GM19025 (cell line): ENCODE measurements around the gene GOLGA8T.
"Not testable (repeated sequence)": the region's sequence is repeated elsewhere in the genome, so short reads cannot be mapped to it uniquely, and the experiment has no call there.

ENCODE experiments used
- ATAC-seq: cut with Tn5 transposase; IDR thresholded peaks from one replicate; pipeline ENCODE4 v1.9.1; 2021; ENCODE audit warnings: mild to moderate bottlenecking, low read depth, moderate library complexity; ENCODE audit not compliant: unreplicated experiment

The GOLGA8T gene

GRCh38 chr15:30191143-30191542 lies 56.3 kb downstream of the GOLGA8T start:
- not testable (repeated sequence) for ATAC-seq

DNA sequence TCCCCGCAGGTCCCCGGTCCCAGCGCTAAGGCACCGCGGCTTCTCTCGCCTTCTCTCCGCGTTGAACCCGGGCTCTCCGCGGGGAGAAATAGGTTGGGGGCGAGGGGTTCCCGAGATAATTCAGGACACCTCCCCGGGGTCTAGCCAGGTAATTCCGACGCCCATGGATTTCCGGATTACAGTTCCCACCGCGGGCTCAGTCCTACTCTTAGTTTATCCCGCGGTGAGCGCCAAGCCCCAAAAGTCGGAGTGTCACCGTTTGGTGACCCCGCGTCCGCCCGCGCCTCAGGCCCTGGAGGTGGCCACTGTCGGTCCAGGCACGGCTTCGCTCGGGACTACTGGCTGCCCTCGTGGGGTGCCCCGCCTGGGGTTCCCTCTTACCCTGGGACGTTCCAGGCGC lies 56.8 kb downstream of the GOLGA8T start:
- ATAC-seq: not testable (repeated sequence)

DNA sequence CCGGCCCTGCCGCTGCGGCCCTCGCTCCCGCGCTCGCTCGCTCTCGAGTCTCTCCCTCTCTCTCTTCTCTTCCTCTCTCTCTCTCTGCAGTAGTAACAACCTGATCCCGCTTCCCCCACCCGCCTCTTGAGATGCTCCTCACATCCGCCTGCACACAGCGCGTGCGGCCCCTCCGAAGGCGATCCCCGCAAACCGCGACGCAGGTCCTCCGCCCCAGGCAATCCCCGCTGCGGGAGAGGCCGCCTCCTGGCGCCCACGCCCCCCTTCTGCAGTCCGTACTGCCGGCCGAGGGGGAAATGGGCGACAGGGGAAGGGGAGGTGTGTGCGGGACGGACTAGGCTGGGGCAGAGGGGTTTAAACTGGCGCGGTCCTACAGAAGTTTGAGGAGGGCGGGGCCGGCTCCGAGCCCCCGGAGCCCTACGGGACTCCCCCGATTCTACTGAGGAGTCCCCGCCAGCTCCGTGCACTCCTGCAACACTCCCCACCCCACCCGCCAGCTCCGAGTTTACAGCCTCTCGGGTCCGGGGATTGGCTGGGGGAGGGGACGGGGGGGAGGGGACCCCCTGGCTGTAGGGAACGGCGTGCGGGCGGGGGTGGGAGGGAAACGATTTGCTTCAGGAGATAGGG lies 57.4 kb downstream of the GOLGA8T start:
- ATAC-seq: not testable (repeated sequence)

- not testable (repeated sequence) for ATAC-seq
Measured at GRCh38 chr15:30192892-30193291, 58.0 kb downstream of the GOLGA8T start.
